ENCODE results near the gene IFFO2.

DNA sequence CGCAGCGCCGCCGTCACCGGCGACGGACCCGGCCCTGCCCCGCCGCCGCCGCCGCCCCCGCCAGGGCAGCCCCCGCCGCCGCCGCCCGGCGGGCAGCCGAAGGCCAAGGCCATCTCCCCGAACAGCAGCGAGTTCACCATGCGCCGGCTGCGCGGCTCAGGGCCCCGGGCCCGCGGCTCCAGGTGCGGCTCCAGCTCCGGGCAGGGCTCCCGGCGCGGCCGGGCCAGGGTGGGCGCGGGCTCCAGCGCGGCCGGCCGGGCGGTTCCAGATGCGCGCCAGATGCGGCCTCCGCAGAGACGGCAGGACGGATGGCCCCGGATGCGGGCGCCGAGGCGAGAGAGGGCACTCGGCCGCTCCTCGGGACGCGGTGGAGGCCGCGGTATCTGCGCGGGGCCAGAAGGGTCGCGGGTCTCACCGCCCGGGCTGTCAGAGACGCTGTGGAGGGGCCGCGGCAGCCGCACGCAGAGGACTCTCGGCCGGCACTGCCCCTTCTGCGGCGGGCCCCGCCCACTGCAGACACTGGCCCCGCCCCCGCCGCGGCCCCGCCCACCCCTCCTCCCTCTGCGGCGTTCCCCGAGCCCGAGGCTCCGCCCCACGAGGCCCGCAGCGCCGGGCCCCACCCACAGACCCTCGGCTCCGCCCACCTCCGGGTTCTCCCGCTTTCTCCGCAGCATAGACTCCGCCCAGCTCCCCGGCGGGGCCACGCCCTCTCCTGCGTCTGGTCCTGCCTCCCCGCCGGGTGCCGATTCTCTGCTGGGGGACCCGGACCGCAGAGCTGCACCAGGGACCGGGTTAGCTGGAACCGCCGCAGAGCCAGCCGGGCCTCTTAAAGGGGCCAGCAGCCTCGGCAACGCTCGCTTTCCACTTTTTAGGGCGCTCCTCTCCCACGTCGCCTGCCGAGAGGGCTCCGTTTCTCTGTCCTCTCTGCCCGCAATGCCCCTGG, at the start of gene IFFO2:
- TF ChIP-seq, protein P1, sequence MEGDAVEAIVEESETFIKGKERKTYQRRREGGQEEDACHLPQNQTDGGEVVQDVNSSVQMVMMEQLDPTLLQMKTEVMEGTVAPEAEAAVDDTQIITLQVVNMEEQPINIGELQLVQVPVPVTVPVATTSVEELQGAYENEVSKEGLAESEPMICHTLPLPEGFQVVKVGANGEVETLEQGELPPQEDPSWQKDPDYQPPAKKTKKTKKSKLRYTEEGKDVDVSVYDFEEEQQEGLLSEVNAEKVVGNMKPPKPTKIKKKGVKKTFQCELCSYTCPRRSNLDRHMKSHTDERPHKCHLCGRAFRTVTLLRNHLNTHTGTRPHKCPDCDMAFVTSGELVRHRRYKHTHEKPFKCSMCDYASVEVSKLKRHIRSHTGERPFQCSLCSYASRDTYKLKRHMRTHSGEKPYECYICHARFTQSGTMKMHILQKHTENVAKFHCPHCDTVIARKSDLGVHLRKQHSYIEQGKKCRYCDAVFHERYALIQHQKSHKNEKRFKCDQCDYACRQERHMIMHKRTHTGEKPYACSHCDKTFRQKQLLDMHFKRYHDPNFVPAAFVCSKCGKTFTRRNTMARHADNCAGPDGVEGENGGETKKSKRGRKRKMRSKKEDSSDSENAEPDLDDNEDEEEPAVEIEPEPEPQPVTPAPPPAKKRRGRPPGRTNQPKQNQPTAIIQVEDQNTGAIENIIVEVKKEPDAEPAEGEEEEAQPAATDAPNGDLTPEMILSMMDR (IDR thresholded peaks at IDR 0.05 in 2 of 3, conservative IDR thresholded peaks at IDR 0.05 in 1 of 3; ENCODE audit: control insufficient read depth in 2 of 3, extremely low read depth in 1 of 3, insufficient read depth in 1 of 3, low read depth in 3 of 3, low read length in 3 of 3), result no peak
- TF ChIP-seq HDAC6 (IDR thresholded peaks at IDR 0.05; ENCODE audit: unreplicated experiment), result no peak
- TF ChIP-seq TCF3 (IDR thresholded peaks at IDR 0.05; ENCODE audit: borderline replicate concordance, insufficient read depth, low read depth, low read length), result no peak
- peak; percentile 66; the same call in 1 of the 2 replicates for TF ChIP-seq POLR2AphosphoS5 (IDR thresholded peaks at IDR 0.05; ENCODE audit: low read length)
- no peak for TF ChIP-seq RELA (IDR thresholded peaks at IDR 0.05; ENCODE audit: borderline replicate concordance, partially characterized antibody)

All from GM12878 (cell line).